Right ventricle myocardium inferior (tissue), 1 donor: Measurements from ENCODE around the gene AGBL1. TPM values are rescaled to one million over a fixed set of nuclear protein-coding genes. Genes with fewer than 3 reads are reported as not detected.
A peak's percentile ranks its signal among the peaks of the same experiment; 100 is the strongest.

Experiments
- ATAC-seq: fragments of 200-7000 bp; cut with Tn5 transposase; one replicate; pipeline ENCODE4 v1.9.1; 2020; ENCODE audit warnings: mild to moderate bottlenecking, moderate library complexity
- DNase-seq: peaks from one replicate; pipeline ENCODE4 v3.0.0; 2021; ENCODE audit errors: missing footprints
- intact Hi-C: fragments of 100-400 bp; cut with DNase I; formaldehyde crosslinking; loops from one replicate; pipeline ENCODE4 v1.11.0; 2022
- long read RNA-seq: library from polyadenylated mRNA; unstranded; transcript quantifications from one replicate; pipeline ENCODE4 v2.0.0, GENCODE V29; 2021
- total RNA-seq: library from RNA; stranded (reverse); fragmentation: NEBNext Ultra II Directional; extraction: Animal tissue kit (Norgen Biotek cat#: 25700); gene quantifications from one replicate; pipeline ENCODE4 v1.2.1, GENCODE V29; 2021
- donor health status: DM: no; HTN: yes; CAD: no; lungs with severe emphysema.

Gene AGBL1
- total RNA-seq: not detected
- long read RNA-seq: 0 reads

GRCh38 chr15:86079508-86080266, at the start of gene AGBL1:
AGBL1 (plus strand) TSS chr15:86079871.
- intact Hi-C loops: no loop called here
- DNase-seq: peak; percentile 53
- no peak for ATAC-seq

DNA sequence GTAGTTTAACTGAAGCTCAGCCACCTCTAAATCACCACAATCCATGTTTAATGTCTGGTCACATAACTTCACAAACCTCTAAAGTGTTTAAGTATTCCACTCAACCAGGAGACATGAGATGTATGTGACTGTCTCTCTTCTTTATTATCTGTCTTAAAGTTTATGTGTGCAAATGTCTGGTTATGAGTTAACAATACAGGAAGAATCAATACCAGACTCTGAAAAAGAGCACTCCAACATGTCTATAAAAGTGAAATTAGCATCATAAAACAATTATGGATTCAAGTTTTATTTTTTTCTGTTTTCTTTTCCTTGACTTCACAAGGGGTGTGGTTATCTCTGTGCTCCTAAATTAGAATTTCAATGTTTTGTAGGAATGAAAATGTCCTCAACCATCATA, 44.8 kb upstream of the AGBL1 start:
- ATAC-seq (no peak), DNase-seq (no peak)
- intact Hi-C loops: no loop called here

GRCh38 chr15:86036243-86036642, 43.4 kb upstream of the AGBL1 start:
- ATAC-seq: no peak
- intact Hi-C loops: no loop called here
- no peak for DNase-seq

GRCh38 chr15:86038491-86038890, 41.2 kb upstream of the AGBL1 start:
- ATAC-seq: no peak

DNA sequence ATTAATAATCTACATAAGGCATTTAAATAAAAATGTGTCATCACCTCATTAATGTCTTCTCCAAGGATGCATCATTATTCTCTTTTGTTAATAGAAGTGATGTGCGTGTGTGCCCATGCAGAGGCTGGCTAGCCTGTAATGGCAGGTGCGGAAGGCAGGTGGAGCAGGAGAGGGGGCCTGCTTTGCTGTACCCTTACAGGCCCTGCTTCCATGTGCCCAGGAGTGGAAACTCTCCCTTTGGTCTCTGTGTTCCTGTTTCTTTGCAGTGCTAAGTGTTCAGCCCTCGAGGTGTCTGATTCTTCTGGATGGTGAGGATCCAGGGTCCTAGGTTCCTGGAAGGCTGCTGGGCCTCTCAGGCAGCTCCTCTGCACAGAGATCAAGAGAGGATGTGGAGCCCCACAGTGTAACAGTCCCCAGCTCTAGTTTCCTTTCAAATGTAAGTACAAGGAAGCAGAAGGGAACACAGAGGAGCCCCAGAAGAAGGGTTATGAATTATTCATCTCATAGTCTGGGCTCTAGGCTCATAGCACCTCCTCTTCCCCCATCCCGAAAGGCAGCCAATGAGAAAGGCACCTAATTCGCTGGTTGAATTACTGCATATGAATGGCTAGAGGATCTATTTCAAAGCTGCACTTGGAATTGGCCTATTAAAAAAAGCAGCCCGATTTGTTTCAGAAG, 39.2 kb upstream of the AGBL1 start:
- intact Hi-C loops: no loop called here
- DNase-seq (no peak), ATAC-seq (no peak)

More at GRCh38 chr15:86038491-86038890, 41.2 kb upstream of the AGBL1 start:
- no peak for DNase-seq
- intact Hi-C loops: no loop called here

DNA sequence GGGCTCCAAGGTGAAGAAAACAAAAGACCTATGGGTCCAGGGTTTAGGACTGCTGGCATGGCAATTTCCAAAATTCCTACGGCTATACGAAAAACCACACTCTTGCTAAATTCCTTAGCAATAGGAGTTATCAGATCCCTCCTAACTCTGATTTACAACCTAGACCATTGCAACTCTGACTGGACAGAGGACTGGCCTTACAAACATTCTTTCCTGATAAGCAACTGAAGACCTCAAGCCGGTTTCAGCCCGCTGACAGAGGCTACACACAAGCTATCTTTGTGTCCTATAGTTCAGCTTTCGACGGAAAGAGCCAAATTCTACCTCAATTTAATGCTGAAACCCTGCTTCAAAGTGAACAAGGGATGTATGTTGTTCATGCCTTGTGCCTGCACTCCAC, 38.3 kb upstream of the AGBL1 start:
- ATAC-seq (no peak), DNase-seq (no peak)
- intact Hi-C loops: no loop called here

GRCh38 chr15:86042226-86042625, 37.4 kb upstream of the AGBL1 start:
- no peak for DNase-seq
- no peak for ATAC-seq
- intact Hi-C loops: no loop called here

DNA sequence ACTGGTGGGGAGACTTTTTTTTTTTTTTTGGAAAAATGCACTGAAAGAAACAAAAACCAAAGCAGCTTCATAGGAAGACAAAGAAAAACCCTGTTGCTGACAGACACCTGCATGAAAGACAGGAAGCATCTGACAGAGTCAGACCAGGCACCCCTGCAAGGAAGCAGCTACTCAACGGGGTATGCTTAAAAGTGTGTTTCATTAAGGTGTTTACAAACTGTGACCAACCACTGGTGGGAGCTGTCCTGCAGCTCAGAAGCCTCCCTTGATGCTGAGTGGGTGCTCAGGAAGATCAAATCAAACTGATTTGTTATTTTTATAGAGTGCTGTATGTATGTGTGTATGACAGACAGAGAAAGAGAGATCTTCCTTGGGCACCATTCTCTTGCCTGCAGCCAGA, 34.7 kb upstream of the AGBL1 start:
- intact Hi-C loops: no loop called here
- ATAC-seq (no peak), DNase-seq (no peak)

DNA sequence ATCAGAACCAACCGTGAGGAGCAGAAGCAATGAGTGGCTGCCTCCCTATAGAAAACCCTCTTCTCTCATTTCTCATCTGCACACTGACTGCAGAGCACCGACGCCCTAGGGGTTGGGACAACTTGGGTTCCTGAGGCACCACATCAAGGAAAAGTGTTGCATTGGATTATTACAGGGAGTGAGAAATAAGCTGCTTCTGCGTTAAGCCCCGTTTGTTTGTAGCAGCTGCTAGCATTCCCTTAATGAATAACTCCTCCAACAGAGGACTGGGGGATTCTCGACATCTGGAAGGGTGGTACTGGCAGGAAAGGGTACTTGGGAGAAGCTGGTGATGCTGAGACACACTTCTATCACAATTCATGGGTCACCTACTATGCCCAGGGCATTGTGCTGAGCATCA, 25.3 kb upstream of the AGBL1 start:
- no peak for ATAC-seq
- DNase-seq: no peak
- intact Hi-C loops: no loop called here

- DNase-seq: no peak
- intact Hi-C loops: no loop called here
- ATAC-seq: no peak
These were observed 24.0 kb upstream of the AGBL1 start for GRCh38 chr15:86055688-86056087.

DNA sequence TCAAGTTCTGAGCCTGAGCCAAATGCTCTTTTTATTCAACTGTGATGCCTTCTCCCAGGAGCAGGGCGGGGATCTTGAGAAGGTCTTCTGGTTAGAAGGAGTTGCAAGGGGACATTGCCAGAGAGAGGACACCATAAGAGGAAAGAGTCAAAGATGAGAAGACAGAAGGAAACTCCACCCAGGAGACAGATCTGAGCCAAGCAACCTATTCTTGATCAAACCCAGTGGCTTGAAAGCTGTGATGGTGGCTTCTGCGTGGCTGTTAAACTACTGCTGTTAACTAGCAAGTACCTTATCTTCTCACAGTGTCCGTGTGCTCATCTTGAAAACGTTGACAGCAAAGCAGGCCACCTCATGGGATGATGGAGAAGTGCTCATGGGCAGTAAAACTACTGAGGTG, 19.8 kb upstream of the AGBL1 start:
- no peak for ATAC-seq
- no peak for DNase-seq
- intact Hi-C loops: no loop called here

DNA sequence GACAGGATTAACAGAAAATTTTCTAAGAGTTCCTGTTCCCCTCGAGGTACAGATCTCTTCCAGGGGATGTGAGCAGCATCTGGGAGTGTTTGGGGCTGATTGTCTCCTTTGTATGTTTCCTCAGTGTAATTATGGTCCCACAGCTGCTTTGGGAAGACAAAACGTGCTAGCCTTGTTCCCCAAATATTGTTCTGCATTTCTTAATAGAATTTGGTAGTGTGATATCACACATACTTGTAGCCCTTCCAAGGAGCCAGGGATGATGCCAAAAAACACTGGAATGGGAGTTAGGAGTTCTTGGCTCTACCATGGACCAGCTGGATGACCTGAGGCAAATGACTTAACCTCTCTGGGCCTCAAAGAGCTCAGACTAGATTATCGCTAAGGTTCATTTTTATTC, 19.0 kb upstream of the AGBL1 start:
- DNase-seq: no peak
- intact Hi-C loops: no loop called here
- no peak for ATAC-seq

DNA sequence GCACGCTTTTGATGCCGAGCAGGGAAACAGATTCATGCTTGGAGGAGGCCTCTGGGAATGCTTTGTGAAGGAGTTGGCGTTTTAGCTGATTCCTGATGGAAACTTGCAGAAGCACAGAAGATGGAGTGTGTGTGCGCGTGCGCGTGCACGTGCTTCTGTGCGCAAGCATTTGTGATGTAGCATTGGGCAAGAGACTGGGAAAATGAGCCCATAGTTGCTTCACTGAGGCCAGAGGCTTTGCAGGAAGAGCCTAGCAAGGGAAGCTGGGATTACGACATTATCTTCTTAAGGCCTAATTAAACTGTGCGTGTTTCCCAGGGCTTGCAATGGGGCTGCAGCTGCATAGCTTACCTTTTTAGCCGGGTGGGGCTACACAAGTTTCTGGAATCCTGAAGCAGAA, 18.1 kb upstream of the AGBL1 start:
- intact Hi-C loops: no loop called here
- DNase-seq (no peak), ATAC-seq (no peak)

DNA sequence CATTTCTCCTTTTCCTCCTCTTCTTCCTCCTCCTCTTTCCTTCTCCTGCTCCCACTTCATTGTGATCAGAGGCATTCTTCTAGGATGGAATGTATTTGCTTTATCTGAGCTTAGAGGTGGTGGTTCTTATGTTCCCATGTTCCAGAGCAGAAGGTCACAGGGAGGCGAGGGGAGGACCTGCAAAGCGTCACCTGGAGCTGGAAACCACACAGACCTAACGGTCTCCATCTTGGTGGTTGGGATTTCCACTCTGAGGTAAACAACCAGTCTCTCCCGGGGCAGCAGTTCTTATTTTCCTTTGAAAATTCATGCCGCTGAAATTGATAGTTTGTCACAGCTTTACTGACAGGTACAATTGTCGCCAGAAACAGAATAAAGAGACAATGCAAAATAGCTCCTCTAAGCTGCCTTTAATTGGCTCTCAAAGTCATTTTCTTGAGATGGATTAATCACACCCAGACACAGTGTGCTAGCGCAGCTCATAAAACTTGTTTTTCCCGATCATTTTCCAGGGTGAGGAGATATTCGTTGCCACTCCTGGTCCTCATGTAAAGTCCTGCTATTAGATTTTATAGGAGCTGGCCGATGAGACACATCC, 16.9 kb upstream of the AGBL1 start:
- DNase-seq: no peak
- intact Hi-C loops: no loop called here
- no peak for ATAC-seq

DNA sequence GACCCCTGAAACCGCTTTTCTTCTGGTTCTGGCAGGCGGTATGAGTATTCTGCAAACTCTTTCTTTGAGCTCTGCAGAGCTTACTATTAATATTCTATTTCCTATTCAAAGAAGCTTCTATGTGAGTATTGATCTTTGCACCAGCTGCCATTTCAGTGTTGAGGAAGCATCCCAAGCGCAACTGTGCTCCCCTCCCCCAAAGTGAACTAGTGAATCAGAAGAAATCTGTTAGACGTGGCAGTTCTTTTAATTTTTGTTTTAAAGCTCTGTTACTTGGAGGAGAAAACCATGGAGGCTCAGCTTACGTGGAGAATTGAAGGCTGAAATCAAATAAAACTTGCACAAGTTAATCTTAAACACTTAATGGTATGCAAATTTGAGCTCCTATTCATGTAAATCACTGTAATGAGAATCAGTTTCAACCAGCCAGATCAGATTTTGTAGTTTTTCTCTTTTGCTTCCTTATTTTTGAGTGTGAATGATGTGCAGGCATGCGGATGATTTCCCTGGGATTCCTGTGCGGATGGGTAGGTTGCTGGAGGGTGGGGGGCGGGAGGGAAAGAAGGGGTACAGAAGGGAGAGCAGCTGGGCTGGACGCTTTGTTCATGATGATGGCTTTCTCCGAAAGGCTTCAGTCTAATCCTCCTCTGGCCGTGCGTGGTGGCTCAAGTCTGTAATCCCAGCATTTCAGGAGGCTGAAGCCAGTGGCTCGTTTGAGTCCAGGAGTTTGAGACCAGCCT, 16.1 kb upstream of the AGBL1 start:
- ATAC-seq: no peak
- intact Hi-C loops: no loop called here
- no peak for DNase-seq

- ATAC-seq (no peak), DNase-seq (no peak)
- intact Hi-C loops: no loop called here
These were observed 15.3 kb upstream of the AGBL1 start for GRCh38 chr15:86064326-86064725.

GRCh38 chr15:86066174-86066834, 13.4 kb upstream of the AGBL1 start:
- DNase-seq (no peak), ATAC-seq (no peak)
- intact Hi-C loops: no loop called here

DNA sequence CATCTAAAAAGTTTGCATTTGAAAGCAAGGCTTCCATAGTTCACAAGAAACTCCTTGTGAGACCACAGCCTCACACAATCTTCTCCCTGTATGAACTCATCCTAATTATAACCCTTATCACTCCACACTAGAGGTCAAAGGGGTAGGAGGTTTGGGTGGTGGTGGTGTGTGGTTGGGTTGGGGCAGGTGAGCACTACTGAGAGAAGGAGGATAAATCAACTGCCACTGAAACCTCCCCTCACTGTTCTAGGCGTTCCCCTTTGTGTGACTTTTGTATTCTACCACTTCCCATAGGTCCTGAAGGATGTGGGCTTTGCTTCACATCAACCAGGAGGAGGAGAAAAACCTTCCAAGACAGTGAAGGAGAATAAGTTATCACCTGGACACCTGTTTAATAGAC, 6.4 kb upstream of the AGBL1 start:
- no peak for DNase-seq
- ATAC-seq: no peak
- intact Hi-C loops: no loop called here

DNA sequence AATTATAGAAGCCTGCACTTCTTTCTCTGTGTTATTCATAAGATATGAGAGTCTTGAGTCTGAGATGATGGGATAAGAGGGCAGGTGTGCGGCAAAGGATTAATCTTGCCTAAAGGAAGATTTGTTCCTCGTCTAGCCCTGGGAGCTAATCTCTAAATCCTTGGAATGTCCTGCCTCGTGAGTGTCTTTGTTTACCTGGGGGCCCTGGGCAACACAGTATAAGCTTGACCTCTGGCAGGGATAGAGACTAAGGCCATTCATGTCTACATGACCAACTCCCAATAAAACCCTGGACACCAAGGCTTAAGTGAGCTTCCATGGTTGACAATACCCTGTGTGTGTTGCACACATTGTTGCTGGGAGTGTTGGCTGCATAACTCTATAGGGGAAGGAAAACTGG, 3.2 kb upstream of the AGBL1 start:
- ATAC-seq (no peak), DNase-seq (no peak)
- intact Hi-C loops: no loop called here
